ENCODE results near the gene SH3RF3. TPM values are rescaled to one million over a fixed set of nuclear protein-coding genes. Genes with fewer than 3 reads are reported as not detected.

Gene SH3RF3
- total and polyA plus RNA-seq, 9 of the 15 experiments (the other 6 are each of a cell fraction or from before 2014, with no cell fraction given) = 0.02 TPM; not detected in 8

DNA sequence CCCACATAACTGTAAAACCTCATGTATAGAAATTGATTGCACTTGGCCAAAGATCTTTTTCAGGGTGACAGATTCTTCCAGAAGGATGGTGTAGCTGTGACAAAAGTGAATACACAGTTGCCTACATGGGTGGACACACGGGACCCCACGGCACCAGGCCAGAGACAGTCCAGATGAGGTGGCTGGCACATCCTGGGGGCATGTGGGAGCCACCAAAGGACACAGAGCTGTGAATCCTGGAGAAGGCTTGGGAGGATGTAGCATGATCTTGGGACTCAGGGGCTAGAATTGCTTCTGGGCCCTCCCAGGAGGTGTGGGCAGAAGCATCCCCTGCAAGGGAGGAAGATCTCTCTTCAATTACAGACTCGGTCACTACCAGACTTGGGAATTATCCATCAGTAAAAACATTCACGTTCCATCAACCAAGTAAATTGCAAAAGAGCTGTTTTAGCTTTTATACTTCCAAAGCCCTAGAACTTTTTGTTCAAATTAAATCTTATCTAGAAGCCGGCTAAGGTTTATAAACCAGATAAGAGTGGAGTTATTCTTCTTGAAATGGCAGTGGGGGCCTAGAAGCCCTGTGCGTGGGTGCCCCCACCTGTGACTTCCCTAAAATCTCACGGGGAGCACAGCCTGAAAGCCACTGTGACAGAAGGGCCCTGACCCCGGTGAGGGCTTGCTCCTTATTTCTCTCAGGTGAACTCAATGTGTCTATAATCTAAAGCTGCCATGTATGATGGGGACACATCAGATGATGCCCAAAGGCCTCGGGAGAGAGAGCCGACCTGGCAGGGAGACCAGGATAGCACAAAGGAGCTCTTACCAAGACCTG, 403.1 kb downstream of the SH3RF3 start:
- Histone ChIP-seq H4K20me1 (replicated peaks; ENCODE audit: control insufficient read depth, insufficient read depth, low read length) (no peaks in the 10 kb centered on the region; the same call in 1 of the 2 replicates), H3K27me3 (ENCODE audit: control insufficient read depth in 2 of 2, insufficient read depth in 2 of 2, low read length in 2 of 2) (peaks cover 0 to 45% of the 10 kb centered on the region in 2 experiments; a peak in 3 of 5 replicates), H3K36me3 (ENCODE audit: control insufficient read depth, insufficient read depth, low read length) (no peaks in the 10 kb centered on the region), H3K4me2 (ENCODE audit: insufficient read depth, low read length) (no peak overlapping the region), H3K9ac (ENCODE audit: insufficient read depth in 1 of 2, low read depth in 2 of 2, low read length in 2 of 2) (no peak overlapping the region), H3K4me3 (no peak overlapping the region), H3K9me3 (replicated peaks; ENCODE audit: control insufficient read depth, insufficient read depth, low read depth, low read length) (no peaks in the 10 kb centered on the region), H3K79me2 (ENCODE audit: control insufficient read depth, insufficient read depth, low read length) (no peaks in the 10 kb centered on the region), H3K27ac (ENCODE audit: extremely low read depth, low read depth, low read length) (no peak overlapping the region), H2AFZ (ENCODE audit: low read depth, low read length) (no peak overlapping the region), H3K4me1 (replicated peaks in 1 of 2; ENCODE audit: control insufficient read depth in 2 of 2, insufficient read depth in 2 of 2, low read length in 2 of 2) (no peaks in the 10 kb centered on the region), H3K9me1 (ENCODE audit: control insufficient read depth, insufficient read depth, low read length) (no peaks in the 10 kb centered on the region)
- DNase-seq (ENCODE audit: extremely low read depth in 1 of 4, low spot score in 3 of 4) (no peak), FAIRE-seq (no peak), ATAC-seq (no peak)
- WGBS (ENCODE audit: insufficient coverage, low coverage, missing lambda C conversion rate) = 0% methylated on average over 10 of the region's 10 CpGs
- no TSS peak for BruUV-seq (replicated peaks)
- ChIA-PET CTCF (ENCODE audit: low intra/inter-chr PET ratio) (no interaction called here), POLR2A (interaction anchor here (0.6 kb wide), 1 partner anchor 368 kb away, joined by 4 read pairs; no protein-coding TSS in a partner anchor)
- intact Hi-C loops (cut with micrococcal nuclease) = no loop called here
- in situ Hi-C loops (cut with MboI) = no loop called here
- no peak for TF ChIP-seq TAF9B (IDR thresholded peaks at IDR 0.05; ENCODE audit: partially characterized antibody)
- TF ChIP-seq, protein P1, sequence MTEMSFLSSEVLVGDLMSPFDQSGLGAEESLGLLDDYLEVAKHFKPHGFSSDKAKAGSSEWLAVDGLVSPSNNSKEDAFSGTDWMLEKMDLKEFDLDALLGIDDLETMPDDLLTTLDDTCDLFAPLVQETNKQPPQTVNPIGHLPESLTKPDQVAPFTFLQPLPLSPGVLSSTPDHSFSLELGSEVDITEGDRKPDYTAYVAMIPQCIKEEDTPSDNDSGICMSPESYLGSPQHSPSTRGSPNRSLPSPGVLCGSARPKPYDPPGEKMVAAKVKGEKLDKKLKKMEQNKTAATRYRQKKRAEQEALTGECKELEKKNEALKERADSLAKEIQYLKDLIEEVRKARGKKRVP (CRISPR knock-in tag; IDR thresholded peaks at IDR 0.05) = no peak
- no peak for TF ChIP-seq PHB2 (IDR thresholded peaks at IDR 0.05; ENCODE audit: low read depth)
- no peak for TF ChIP-seq ZNF445 (CRISPR knock-in tag; IDR thresholded peaks at IDR 0.05; ENCODE audit: low read depth)
- no peak for TF ChIP-seq HEY1 (CRISPR knock-in tag; IDR thresholded peaks at IDR 0.05; ENCODE audit: borderline replicate concordance)
- no peak for TF ChIP-seq PRPF4 (IDR thresholded peaks at IDR 0.05; ENCODE audit: insufficient read depth, low read depth, low read length, poor library complexity, severe bottlenecking)
- no peak for TF ChIP-seq MCM3 (IDR thresholded peaks at IDR 0.05)
- no peak for TF ChIP-seq ZBTB7A (IDR thresholded peaks at IDR 0.05; ENCODE audit: borderline replicate concordance, control insufficient read depth, low read depth, low read length)
- TF ChIP-seq, protein P2, sequence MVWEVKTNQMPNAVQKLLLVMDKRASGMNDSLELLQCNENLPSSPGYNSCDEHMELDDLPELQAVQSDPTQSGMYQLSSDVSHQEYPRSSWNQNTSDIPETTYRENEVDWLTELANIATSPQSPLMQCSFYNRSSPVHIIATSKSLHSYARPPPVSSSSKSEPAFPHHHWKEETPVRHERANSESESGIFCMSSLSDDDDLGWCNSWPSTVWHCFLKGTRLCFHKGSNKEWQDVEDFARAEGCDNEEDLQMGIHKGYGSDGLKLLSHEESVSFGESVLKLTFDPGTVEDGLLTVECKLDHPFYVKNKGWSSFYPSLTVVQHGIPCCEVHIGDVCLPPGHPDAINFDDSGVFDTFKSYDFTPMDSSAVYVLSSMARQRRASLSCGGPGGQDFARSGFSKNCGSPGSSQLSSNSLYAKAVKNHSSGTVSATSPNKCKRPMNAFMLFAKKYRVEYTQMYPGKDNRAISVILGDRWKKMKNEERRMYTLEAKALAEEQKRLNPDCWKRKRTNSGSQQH (CRISPR knock-in tag; IDR thresholded peaks at IDR 0.05) = no peak
- TF ChIP-seq, protein P3, sequence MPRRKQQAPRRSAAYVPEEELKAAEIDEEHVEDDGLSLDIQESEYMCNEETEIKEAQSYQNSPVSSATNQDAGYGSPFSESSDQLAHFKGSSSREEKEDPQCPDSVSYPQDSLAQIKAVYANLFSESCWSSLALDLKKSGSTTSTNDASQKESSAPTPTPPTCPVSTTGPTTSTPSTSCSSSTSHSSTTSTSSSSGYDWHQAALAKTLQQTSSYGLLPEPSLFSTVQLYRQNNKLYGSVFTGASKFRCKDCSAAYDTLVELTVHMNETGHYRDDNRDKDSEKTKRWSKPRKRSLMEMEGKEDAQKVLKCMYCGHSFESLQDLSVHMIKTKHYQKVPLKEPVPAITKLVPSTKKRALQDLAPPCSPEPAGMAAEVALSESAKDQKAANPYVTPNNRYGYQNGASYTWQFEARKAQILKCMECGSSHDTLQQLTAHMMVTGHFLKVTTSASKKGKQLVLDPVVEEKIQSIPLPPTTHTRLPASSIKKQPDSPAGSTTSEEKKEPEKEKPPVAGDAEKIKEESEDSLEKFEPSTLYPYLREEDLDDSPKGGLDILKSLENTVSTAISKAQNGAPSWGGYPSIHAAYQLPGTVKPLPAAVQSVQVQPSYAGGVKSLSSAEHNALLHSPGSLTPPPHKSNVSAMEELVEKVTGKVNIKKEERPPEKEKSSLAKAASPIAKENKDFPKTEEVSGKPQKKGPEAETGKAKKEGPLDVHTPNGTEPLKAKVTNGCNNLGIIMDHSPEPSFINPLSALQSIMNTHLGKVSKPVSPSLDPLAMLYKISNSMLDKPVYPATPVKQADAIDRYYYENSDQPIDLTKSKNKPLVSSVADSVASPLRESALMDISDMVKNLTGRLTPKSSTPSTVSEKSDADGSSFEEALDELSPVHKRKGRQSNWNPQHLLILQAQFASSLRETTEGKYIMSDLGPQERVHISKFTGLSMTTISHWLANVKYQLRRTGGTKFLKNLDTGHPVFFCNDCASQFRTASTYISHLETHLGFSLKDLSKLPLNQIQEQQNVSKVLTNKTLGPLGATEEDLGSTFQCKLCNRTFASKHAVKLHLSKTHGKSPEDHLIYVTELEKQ (CRISPR knock-in tag; IDR thresholded peaks at IDR 0.05) = no peak
- TF ChIP-seq, protein P4, sequence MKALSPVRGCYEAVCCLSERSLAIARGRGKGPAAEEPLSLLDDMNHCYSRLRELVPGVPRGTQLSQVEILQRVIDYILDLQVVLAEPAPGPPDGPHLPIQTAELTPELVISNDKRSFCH (CRISPR knock-in tag; IDR thresholded peaks at IDR 0.05) = no peak
- TF ChIP-seq, protein P4 (tag; IDR thresholded peaks at IDR 0.05) = no peak
- no peak for TF ChIP-seq MECOM (CRISPR knock-in tag; IDR thresholded peaks at IDR 0.05)
- TF ChIP-seq, protein P5, sequence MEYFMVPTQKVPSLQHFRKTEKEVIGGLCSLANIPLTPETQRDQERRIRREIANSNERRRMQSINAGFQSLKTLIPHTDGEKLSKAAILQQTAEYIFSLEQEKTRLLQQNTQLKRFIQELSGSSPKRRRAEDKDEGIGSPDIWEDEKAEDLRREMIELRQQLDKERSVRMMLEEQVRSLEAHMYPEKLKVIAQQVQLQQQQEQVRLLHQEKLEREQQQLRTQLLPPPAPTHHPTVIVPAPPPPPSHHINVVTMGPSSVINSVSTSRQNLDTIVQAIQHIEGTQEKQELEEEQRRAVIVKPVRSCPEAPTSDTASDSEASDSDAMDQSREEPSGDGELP (CRISPR knock-in tag; IDR thresholded peaks at IDR 0.05; ENCODE audit: borderline replicate concordance) = no peak
